HG02642 (cell line): ENCODE data around the gene COMP.

Source experiments
- ATAC-seq: cut with Tn5 transposase; IDR thresholded peaks from one replicate; pipeline ENCODE4 v1.9.1; 2021; ENCODE audit warnings: mild to moderate bottlenecking; ENCODE audit not compliant: unreplicated experiment, poor library complexity

The COMP gene

DNA sequence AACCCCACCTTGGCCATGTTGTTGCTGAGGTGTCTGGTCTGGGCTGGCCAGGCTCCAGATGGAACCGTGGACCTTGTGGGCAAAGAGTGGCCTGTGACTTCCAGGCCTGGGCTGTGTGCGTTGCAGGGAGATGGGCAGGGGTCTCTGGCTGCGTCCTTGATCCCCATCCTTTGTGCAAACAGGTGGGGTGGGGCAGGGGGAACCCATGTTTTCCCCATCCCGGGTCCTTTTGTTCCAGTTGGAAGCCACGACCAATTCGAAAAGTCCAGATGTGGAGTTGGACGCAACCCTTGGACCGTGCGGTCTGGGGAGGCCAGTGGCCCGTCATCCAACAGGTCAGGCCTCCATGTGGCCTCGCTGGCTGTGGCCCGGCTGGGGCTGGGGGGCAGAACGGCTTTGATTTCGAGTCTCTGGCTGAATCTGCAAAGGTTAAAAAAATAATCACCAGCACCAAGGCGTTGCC, 13.1 kb upstream of the COMP start:
- no peak for ATAC-seq

DNA sequence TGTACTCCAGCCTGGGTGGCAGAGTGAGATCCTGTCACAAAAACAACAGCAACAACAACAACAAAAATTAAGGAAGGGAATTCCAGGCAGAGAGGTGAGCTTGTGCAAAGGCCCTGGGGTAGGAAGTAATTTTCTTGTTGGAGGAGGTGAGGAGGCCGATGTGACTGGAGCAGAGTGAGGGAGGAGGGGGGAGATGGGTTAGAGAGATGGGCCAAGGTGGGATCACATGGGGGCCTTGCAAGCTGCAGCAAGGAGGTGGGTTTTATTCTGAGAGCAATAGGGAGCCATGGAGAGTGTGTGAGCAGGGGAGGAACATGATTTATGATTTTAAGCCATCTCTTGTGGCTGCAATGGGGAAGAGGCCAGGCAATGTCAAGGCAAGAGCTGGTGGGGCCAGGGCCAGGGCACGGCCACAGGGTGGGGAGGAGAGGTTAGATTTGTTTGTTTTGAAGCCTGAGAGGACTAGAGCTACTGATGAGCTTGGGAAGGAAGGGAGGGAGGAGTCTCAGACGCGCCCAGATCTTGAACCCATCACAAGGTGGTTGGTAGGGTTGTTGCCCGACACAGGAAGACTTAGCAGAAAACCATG, 12.5 kb upstream of the COMP start:
- ATAC-seq: no peak

GRCh38 chr19:18802354-18802753, 11.2 kb upstream of the COMP start:
- no peak for ATAC-seq

GRCh38 chr19:18800636-18801035, 9.5 kb upstream of the COMP start:
- no peak for ATAC-seq

GRCh38 chr19:18800079-18800478, 9.0 kb upstream of the COMP start:
- ATAC-seq: no peak

GRCh38 chr19:18799389-18799970, 8.4 kb upstream of the COMP start:
- ATAC-seq: no peak

DNA sequence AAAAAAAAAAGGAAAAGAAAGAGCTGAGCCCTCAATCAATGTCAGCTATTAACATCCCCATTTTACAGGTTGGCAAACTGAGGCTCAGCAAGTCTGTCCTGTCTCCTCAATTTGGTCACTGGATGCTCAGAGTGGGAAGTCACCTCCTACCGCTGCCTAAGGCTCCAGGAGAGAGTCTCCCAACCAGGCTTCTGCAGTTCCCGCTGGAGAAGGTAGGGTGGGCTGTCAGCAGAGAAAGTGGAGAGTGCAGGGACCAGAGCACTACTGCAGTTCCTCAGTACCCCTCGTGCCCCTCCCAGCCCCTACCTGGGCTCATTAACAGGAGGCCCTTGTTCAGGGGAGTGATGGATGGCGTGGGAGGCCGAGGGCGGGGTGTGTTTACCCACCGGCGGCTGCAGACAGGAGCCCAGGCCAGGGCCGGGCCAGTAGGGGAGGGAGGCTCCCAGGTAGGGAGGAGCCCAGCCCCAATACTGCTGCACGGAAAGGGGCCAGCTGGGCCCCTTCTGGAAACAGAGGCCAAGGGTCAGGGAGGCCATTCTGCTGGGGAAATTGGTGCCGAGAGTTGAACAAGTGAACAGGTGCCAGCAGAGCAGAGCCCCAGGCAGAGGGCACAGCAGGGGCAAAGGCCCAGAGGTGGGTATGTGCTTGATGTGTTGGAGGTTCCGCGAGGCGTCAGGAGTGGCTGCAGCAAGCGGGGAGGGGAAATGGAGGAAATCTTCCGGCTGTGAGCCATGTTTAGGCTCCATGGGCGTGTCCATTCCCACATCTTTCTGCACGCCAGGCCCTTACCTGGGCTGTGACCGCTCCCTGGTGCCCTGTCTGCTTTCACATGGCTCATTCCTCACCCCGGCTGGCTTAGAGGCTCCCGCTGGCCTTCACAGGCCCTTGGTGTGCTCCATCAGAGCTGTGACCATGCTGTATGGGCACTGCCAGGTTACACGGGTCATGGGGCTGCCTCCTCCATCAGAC, 7.6 kb upstream of the COMP start:
- no peak for ATAC-seq

GRCh38 chr19:18796239-18796638, 5.1 kb upstream of the COMP start:
- no peak for ATAC-seq

DNA sequence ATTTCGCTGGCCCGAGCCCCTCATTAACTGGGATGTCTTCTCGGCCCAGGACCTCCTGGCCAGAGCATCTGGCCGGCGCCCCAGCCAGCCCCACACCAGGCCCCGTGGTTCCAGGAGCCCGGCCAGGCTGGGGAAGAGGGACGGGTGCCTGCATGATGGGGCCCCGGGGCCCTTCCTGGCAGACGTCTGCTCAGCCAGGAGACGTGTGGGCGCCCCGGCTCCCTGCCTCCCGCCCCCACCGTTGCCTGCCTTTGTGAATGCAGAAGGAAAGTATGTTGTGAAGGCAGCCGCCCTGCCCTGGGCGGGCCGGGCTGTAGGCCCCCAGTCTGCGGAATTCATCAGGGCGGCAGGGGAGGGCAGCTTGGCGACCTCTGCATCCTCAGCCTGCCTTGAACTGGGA, 4.4 kb upstream of the COMP start:
- ATAC-seq: no peak

GRCh38 chr19:18794692-18795091, 3.6 kb upstream of the COMP start:
- no peak for ATAC-seq

GRCh38 chr19:18794029-18794313, 2.9 kb upstream of the COMP start:
- ATAC-seq: no peak

DNA sequence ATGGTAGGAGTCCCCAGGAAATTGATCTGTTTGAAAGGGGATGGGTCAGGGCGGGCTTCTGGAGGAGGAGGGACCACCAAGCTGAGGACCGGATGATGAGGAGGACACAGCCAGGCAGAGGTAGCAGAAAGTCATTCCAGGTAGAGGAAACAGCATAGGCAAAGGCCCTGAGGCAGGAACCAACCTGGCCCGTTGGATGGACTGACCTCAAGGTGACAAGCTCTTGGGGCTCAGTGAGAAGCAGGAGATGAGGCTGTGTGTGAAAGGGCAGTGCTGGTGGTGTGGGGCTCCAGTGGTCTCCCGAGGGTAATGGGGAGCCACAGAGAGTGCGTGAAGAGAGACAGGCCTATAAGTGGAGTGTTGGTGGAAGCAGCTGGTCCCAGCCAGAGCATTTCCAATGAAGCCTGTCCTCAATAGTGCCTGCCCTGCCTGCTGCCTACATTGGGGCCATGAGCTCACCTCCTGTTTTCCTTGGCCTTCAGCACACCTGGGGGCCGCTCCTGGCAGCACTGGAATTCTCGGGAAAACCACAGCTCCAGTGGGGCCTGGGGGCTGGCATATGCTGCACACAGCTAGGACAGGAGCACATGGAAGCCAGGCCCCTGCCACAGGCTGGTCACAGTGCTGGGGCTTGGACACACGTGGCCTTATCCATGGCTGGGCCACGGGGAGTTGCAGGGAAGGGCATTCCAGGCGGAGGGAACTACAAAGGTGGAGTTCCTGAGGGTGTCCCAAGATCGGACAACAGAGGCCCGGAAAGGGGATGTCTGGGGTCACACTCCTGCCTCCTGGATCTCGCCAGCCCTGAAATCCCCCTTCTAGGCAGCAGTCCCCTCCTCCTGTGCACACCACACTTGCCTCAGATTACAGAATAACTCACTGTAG, 2.3 kb upstream of the COMP start:
- ATAC-seq: no peak

DNA sequence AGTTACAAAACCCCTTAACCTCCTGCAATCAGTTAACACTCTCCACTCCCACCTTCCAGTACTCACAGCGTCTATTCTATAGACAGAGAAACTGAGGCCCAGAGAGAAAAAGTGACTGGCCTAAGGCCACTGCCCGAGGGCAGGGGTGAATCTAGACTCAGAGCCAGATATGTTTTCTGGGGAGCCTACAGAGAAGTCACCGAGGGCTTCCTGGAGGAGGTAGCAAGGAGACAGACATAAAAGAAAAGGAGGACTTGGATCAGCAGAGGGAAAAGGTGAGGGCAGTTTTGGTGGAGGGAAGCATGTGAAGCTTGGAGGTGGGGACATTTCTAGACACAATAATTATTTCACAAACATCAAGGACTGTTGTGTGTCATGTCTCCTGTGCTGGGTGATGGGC, 1.6 kb upstream of the COMP start:
- ATAC-seq: no peak

DNA sequence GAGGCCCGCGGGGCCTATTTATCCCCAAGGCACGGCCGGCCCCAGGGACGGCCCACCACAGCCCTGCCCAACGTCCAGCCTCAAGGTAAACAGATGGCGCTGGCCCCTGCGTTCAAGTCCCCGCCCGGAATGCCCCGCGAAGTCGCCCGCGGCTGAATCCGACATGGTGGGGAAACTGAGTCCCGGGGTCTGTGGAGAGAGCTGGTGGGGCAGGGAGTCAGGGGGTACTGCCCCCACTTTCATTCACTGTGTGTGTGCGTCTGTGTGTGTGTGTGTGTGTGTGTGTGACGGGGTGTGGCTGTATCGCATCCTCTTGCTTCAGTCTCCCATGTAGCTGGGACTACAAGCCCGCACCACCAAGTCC, 192 bp upstream of the COMP start:
- ATAC-seq: no peak

DNA sequence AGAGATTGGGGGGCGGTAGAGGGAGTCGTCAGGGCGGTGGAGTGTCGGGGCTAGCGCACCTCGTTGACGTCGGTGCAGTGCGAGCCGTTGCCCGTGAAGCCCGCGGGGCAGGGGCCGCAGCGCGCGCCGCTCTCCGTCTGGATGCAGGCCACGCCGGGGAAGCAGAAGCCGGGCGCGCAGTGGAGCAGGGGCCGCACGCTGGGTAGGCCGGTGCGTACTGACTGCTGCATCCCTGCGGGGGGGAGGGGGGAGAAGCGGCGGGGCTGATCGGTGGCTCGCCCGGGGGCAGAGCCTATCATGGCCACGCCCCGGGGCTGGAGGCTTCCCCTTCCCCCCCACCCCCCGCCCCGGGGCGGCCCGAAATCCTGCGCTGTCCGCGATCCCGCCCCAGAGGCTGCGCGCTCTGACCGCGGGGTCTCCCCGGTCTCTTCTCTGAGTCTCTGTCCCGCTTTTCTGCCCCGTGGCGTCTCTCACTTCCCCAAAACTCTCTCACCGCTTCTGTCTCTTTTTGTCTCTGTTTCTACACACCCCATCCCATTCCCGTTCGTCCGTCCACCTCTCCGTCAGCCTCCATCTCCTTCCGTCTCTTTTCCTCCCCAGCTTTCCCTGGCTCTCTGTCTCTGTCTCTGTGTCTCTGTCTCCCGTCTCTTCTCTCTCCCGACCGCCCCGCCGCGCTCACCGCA, 1.1 kb downstream of the COMP start:
- ATAC-seq: no peak

DNA sequence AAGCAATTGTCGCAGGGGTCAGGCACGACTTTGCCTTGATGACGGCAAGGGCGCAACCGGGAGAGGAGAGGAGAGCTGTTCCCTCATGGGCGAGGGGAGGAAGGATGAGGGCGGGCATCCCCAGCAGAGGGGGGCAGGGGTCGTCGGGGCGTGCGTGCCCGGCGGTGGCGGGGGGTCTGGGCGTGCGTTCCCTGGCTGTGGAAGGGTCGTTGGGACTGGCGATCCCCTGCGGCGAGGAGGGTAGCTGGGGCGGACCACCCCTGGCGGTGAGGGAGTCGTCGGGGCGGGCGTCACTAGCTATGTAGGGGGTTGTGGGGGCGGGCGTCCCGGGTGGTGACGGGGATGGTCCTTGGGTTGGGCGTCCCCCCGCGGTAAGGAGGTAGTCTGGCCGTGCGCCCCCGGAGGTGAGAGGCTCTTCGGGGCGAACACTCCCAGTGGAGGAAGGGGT, 1.7 kb downstream of the COMP start:
- ATAC-seq: no peak

DNA sequence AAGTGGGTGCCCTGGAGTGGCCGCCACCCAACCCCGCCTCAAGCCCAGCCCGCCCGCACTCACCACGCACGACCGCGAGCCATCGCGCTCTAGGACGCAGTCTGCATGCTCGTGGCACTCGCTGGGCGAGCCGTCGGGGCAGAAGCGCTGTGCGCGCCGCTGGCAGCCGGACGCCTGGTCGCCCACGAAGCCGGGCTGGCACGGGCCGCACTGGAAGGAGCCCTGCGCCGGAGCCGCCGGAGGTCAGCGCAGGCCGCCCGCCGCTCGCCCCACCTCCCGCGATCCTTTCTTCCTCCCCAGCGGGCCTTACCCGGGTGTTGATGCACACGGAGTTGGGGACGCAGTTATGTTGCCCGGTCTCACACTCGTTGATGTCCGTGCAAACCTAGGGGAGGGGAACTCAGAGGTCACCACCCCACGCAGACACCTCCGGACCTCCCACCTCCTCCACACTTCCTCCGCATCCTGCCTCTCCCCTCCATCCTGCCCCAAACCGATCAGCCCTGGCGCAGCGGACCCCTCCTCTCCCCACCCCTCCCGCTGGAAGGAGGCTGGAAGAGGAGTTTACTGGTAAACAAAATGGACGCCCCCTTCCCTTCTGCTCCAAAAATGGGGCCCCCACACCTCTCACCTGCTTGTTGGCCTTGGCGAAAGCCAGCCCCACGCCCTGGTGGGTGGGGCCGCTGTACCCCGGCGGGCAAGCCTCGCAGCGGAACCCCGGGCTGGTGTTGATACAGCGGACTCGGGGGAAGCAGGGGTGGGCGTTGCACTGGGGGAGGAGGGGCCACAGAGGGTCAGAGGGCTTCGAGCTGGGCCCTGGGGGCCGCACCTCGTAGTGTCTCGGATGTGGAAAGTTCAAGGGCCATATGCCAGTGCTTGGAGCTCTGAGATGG, 2.3 kb downstream of the COMP start:
- no peak for ATAC-seq

- ATAC-seq: no peak
Measured at GRCh38 chr19:18785179-18786124, 5.7 kb downstream of the COMP start.
